Fibroblast of lung (primary cell): Measurements from ENCODE around the gene CLEC4E. TPM values are rescaled to one million over a fixed set of nuclear protein-coding genes. Genes with fewer than 3 reads are reported as not detected.

Source experiments
- DNase-seq, 2 donors: peaks; one replicate each; pipeline versions ENCODE4 v3.0.0 to v3.0.0-alpha.2; 2010; ENCODE audit warnings: low read depth in 2 of 2
- H2AFZ ChIP-seq: 2 replicates; pipeline ENCODE4 v1.5.1; 2012; ENCODE audit warnings: low read length, control low read depth, inconsistent platforms
- H3K27ac ChIP-seq: 2 replicates; pipeline ENCODE4 v1.5.1; 2011; ENCODE audit warnings: low read length, control low read depth; ENCODE audit not compliant: insufficient read depth
- H3K27me3 ChIP-seq: 2 replicates; pipeline ENCODE4 v1.5.1; 2011; ENCODE audit warnings: mild to moderate bottlenecking, low read length; ENCODE audit not compliant: control insufficient read depth, insufficient read depth
- H3K36me3 ChIP-seq: 2 replicates; pipeline ENCODE4 v1.5.1; 2011; ENCODE audit warnings: low read length; ENCODE audit not compliant: control insufficient read depth, insufficient read depth
- H3K4me1 ChIP-seq: 2 replicates; pipeline ENCODE4 v1.5.1; 2011; ENCODE audit warnings: low read length; ENCODE audit not compliant: control insufficient read depth, insufficient read depth; ENCODE audit errors: extremely low read depth
- H3K4me2 ChIP-seq: 2 replicates; pipeline ENCODE4 v1.5.1; 2011; ENCODE audit warnings: low read length, control low read depth; ENCODE audit not compliant: insufficient read depth; ENCODE audit errors: extremely low read depth
- H3K4me3 ChIP-seq, 4 experiments: fragments of 200-600 bp in 1 of 4; sonication (generic) in 1 of 4; replicated peaks in 1 of 4; 2 replicates each; pipeline ENCODE4 v1.5.1; 2011 to 2016; ENCODE audit warnings: low read length in 4 of 4, low read depth in 3 of 4, mild to moderate bottlenecking in 3 of 4, control low read depth in 2 of 4, inconsistent platforms in 1 of 4, mixed read lengths in 1 of 4; ENCODE audit not compliant: insufficient read depth in 1 of 4; ENCODE audit errors: control extremely low read depth in 1 of 4
- H3K79me2 ChIP-seq: 2 replicates; pipeline ENCODE4 v1.5.1; 2012; ENCODE audit warnings: mild to moderate bottlenecking, low read length, inconsistent platforms; ENCODE audit not compliant: control insufficient read depth, insufficient read depth
- H3K9ac ChIP-seq: 2 replicates; pipeline ENCODE4 v1.5.1; 2011; ENCODE audit warnings: mild to moderate bottlenecking, low read length, control low read depth; ENCODE audit not compliant: insufficient read depth
- H3K9me3 ChIP-seq: 2 replicates; pipeline ENCODE4 v1.5.1; 2012; ENCODE audit warnings: low read depth, low read length; ENCODE audit not compliant: control insufficient read depth, insufficient read depth
- H4K20me1 ChIP-seq: 2 replicates; pipeline ENCODE4 v1.5.1; 2011; ENCODE audit warnings: low read length; ENCODE audit not compliant: control insufficient read depth, insufficient read depth; ENCODE audit errors: extremely low read depth
- CTCF ChIP-seq, 2 donors: IDR thresholded peaks in 1 of 2; conservative IDR thresholded peaks in 1 of 2; 1 replicate in 1 of 2; 2 replicates in 1 of 2; pipeline ENCODE4 v1.5.1; 2011 to 2012; ENCODE audit warnings: low read length in 2 of 2, control low read depth in 1 of 2, inconsistent platforms in 1 of 2, low read depth in 1 of 2, mild to moderate bottlenecking in 1 of 2
- EZH2 ChIP-seq: IDR thresholded peaks from 2 replicates; pipeline ENCODE4 v1.5.1; 2012; ENCODE audit warnings: low read length, control low read depth, mild to moderate bottlenecking; ENCODE audit errors: missing control alignments
- polyA plus RNA-seq, 2 donors: library from polyadenylated mRNA; depleted of rRNA in 1 of 2; stranded (reverse) in 1 of 2; unstranded in 1 of 2; fragments of >200 nt; gene quantifications; 2 replicates each; pipeline ENCODE4 v1.2.1, GENCODE V29; 2011 to 2012; ENCODE audit warnings: missing spikeins in 1 of 2
- total RNA-seq: library from RNA; depleted of rRNA; stranded (reverse); fragments of >200 nt; gene quantifications from 2 replicates; pipeline ENCODE4 v1.2.1, GENCODE V29; 2014

CLEC4E gene
- total and polyA plus RNA-seq, 2 donors (not counting 1 experiment from before 2014, with no cell fraction given) = not detected

- peak in 1 of 2 donors; percentile 79 for DNase-seq
- Histone ChIP-seq H3K36me3 (no peaks in the 10 kb centered on the region), H4K20me1 (no peaks in the 10 kb centered on the region), H3K4me3 (no peak overlapping the region), H3K4me2 (no peak overlapping the region), H3K9me3 (no peaks in the 10 kb centered on the region), H3K79me2 (no peaks in the 10 kb centered on the region), H3K27ac (no peak overlapping the region), H3K4me1 (no peaks in the 10 kb centered on the region), H3K9ac (no peak overlapping the region), H3K27me3 (no peaks in the 10 kb centered on the region), H2AFZ (no peak overlapping the region)
- TF ChIP-seq EZH2 (no peak), CTCF (conservative IDR thresholded peaks at IDR 0.05 in 1 of 2, IDR thresholded peaks at IDR 0.05 in 1 of 2; ENCODE audit: low read depth in 1 of 2, low read length in 2 of 2) (no peak)
These were observed 8.7 kb upstream of the CLEC4E start for GRCh38 chr12:8549381-8549780.

GRCh38 chr12:8548192-8548591 is 7.5 kb upstream of the CLEC4E start:
- TF ChIP-seq CTCF (conservative IDR thresholded peaks at IDR 0.05 in 1 of 2, IDR thresholded peaks at IDR 0.05 in 1 of 2; ENCODE audit: low read depth in 1 of 2, low read length in 2 of 2) = no peak
- no peak for TF ChIP-seq EZH2
- Histone ChIP-seq H3K27ac (no peak overlapping the region), H3K79me2 (no peaks in the 10 kb centered on the region), H3K9ac (no peak overlapping the region), H3K4me3 (no peak overlapping the region), H3K27me3 (no peaks in the 10 kb centered on the region), H4K20me1 (no peaks in the 10 kb centered on the region), H3K4me1 (no peaks in the 10 kb centered on the region), H3K9me3 (no peaks in the 10 kb centered on the region), H2AFZ (no peak overlapping the region), H3K4me2 (no peak overlapping the region), H3K36me3 (no peaks in the 10 kb centered on the region)
- DNase-seq = no peak

DNA sequence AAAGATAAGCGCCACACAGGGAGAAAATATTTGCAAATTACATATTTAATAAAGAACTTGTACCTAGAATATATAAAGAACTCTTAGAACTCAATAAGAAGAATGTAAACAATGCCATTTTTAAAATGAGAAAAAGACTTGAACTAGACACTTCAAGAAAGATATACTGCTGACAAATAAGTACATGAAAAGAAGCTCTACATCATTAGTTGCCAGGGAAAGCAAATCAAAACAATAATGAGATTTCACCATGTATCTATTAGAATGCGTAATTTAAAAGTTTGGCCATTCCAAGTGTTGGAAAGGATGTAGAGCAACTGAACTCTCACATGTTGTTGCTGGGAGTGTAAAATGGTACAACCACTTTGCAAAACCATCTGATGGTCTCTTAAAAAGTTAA is 6.9 kb upstream of the CLEC4E start:
- H3K4me1 ChIP-seq = no peaks in the 10 kb centered on the region
- no peaks in the 10 kb centered on the region for H3K9me3 ChIP-seq
- H3K36me3 ChIP-seq = no peaks in the 10 kb centered on the region
- no peak overlapping the region for H3K4me3 ChIP-seq
- no peaks in the 10 kb centered on the region for H3K79me2 ChIP-seq
- no peak overlapping the region for H3K9ac ChIP-seq
- no peak overlapping the region for H2AFZ ChIP-seq
- no peak for TF ChIP-seq EZH2
- no peak for TF ChIP-seq CTCF (conservative IDR thresholded peaks at IDR 0.05 in 1 of 2, IDR thresholded peaks at IDR 0.05 in 1 of 2; ENCODE audit: low read depth in 1 of 2, low read length in 2 of 2)
- no peaks in the 10 kb centered on the region for H4K20me1 ChIP-seq
- H3K27ac ChIP-seq = no peak overlapping the region
- H3K4me2 ChIP-seq = no peak overlapping the region
- H3K27me3 ChIP-seq = no peaks in the 10 kb centered on the region
- no peak for DNase-seq
